A549 (cell line): Measurements from ENCODE around the gene CDH5. TPM values are rescaled to one million over a fixed set of nuclear protein-coding genes. Genes with fewer than 3 reads are reported as not detected.

Experiments
- ATAC-seq, 2 experiments: fragments of 200-7000 bp in 1 of 2; fragments of >200 bp in 1 of 2; cut with Nextera tagmentation in 1 of 2; cut with Tn5 transposase in 1 of 2; 3 replicates each; pipeline versions ENCODE4 v1.8.0 to v1.9.1; 2018 to 2020; ENCODE audit warnings: mild to moderate bottlenecking in 1 of 2, moderate library complexity in 1 of 2
- CTCF ChIA-PET: fragments of 300-600 bp; sonication (Branson Sonifier 250); formaldehyde crosslinking; extraction: SDS; loops from one replicate; lab custom pipeline; 2021; ENCODE audit warnings: antibody characterized with exemption, inconsistent platforms; lab: Yijun Ruan, JAX
- POLR2A ChIA-PET: fragments of 350-600 bp; formaldehyde crosslinking; extraction: SDS; loops from one replicate; lab custom pipeline; 2021; ENCODE audit warnings: antibody characterized with exemption, inconsistent platforms; lab: Yijun Ruan, JAX
- DNase-seq, 2 experiments: peaks; one replicate each; pipeline versions ENCODE4 v3.0.0 to v3.0.0-alpha.2; 2011 to 2016; ENCODE audit warnings: low read depth in 1 of 2, low spot score in 1 of 2
- FAIRE-seq: peaks from 2 replicates; lab custom pipeline; 2011; peaks lifted over from hg19 to GRCh38; lab: Jason Lieb, UNC
- H3K27ac ChIP-seq, 2 experiments: fragments of >200 bp; sonication (Bioruptor Twin); formaldehyde crosslinking; 3 replicates each; pipeline ENCODE4 v1.5.1; 2016 to 2017
- H3K4me1 ChIP-seq: fragments of >200 bp; sonication (Bioruptor Twin); formaldehyde crosslinking; 3 replicates; pipeline ENCODE4 v1.6.1; 2016
- H3K4me2 ChIP-seq: fragments of >200 bp; sonication (Bioruptor Twin); formaldehyde crosslinking; 3 replicates; pipeline ENCODE4 v1.6.1; 2016
- H3K4me3 ChIP-seq: fragments of >200 bp; sonication (Bioruptor Twin); formaldehyde crosslinking; 3 replicates; pipeline ENCODE4 v1.5.1; 2016
- H3K9me3 ChIP-seq: fragments of >200 bp; sonication (Bioruptor Twin); formaldehyde crosslinking; 3 replicates; pipeline ENCODE4 v1.6.1; 2016
- CBX2 ChIP-seq: fragments of 200-600 bp; sonication (generic); IDR thresholded peaks from 2 replicates; pipeline ENCODE4 v1.6.1; 2016; ENCODE audit warnings: low read depth, mild to moderate bottlenecking, borderline replicate concordance
- CHD2 ChIP-seq: fragments of 150-350 bp; IDR thresholded peaks from 2 replicates; pipeline ENCODE4 v1.6.1; 2014; ENCODE audit warnings: low read length; ENCODE audit not compliant: partially characterized antibody
- EP300 ChIP-seq, 2 experiments: fragments of >200 bp; sonication (Bioruptor Twin); formaldehyde crosslinking; IDR thresholded peaks; 2 replicates in 1 of 2; 3 replicates in 1 of 2; pipeline ENCODE4 v1.6.1; 2016 to 2017
- FOXS1 ChIP-seq: fragments of 250-450 bp; sonication (Bioruptor Pico); IDR thresholded peaks from 2 replicates; pipeline ENCODE4 v1.5.0; 2020; ENCODE audit warnings: mild to moderate bottlenecking, moderate library complexity
- HOXB13 ChIP-seq: fragments of 250-450 bp; sonication (Bioruptor Pico); IDR thresholded peaks from 2 replicates; pipeline ENCODE4 v1.5.0; 2020; ENCODE audit warnings: low read depth, mild to moderate bottlenecking, moderate library complexity
- KDM1A ChIP-seq: fragments of 200-600 bp; sonication (generic); IDR thresholded peaks from 2 replicates; pipeline ENCODE4 v1.6.1; 2016; ENCODE audit warnings: low read depth, mild to moderate bottlenecking
- MAZ ChIP-seq: fragments of 150-350 bp; IDR thresholded peaks from 2 replicates; pipeline ENCODE4 v1.6.1; 2014; ENCODE audit warnings: antibody characterized with exemption, low read depth, low read length, borderline replicate concordance
- NFE2L2 ChIP-seq: fragments of 150-350 bp; conservative IDR thresholded peaks from 2 replicates; pipeline ENCODE4 v1.6.1; 2014; ENCODE audit warnings: low read length
- NR3C1 ChIP-seq: fragments of >200 bp; sonication (Bioruptor Twin); formaldehyde crosslinking; IDR thresholded peaks from 3 replicates; pipeline ENCODE4 v1.6.1; 2017
- POLR2AphosphoS2 ChIP-seq: conservative IDR thresholded peaks from 2 replicates; pipeline ENCODE4 v1.6.1; 2012; ENCODE audit warnings: low read length, improper control_type of control experiment, inconsistent platforms
- RAD21 ChIP-seq, 2 experiments: fragments of >200 bp in 1 of 2; sonication (Bioruptor Twin) in 1 of 2; formaldehyde crosslinking in 1 of 2; IDR thresholded peaks in 1 of 2; conservative IDR thresholded peaks in 1 of 2; 2 replicates in 1 of 2; 3 replicates in 1 of 2; pipeline ENCODE4 v1.6.1; 2012 to 2018; ENCODE audit warnings: inconsistent platforms in 1 of 2
- RARB ChIP-seq: fragments of 250-450 bp; sonication (Bioruptor Pico); IDR thresholded peaks from 2 replicates; pipeline ENCODE4 v1.8.0; 2021; ENCODE audit warnings: mild to moderate bottlenecking, moderate library complexity
- RNF2 ChIP-seq: fragments of 200-600 bp; sonication (generic); IDR thresholded peaks from 2 replicates; pipeline ENCODE4 v1.6.1; 2016; ENCODE audit warnings: low read depth, mild to moderate bottlenecking, antibody characterized with exemption, moderate library complexity, borderline replicate concordance
- SMC3 ChIP-seq: fragments of >200 bp; sonication (Bioruptor Twin); formaldehyde crosslinking; IDR thresholded peaks from 3 replicates; pipeline ENCODE4 v1.6.1; 2018; ENCODE audit warnings: inconsistent platforms
- USF2 ChIP-seq: fragments of 450-650 bp; IDR thresholded peaks from 2 replicates; pipeline ENCODE4 v1.6.1; 2014; ENCODE audit warnings: antibody characterized with exemption
- ZSCAN20 ChIP-seq: fragments of 250-450 bp; sonication (Bioruptor Pico); IDR thresholded peaks from 2 replicates; pipeline ENCODE4 v1.8.0; 2022; ENCODE audit warnings: mild to moderate bottlenecking, moderate library complexity
- WGBS: methylation state at CpG from one replicate; pipeline ENCODE4 v1.1.6; 2017; ENCODE audit errors: missing lambda C conversion rate; 5-methylcytosine and 5-hydroxymethylcytosine counted together
- polyA plus RNA-seq, 4 experiments: library from polyadenylated mRNA; depleted of rRNA in 3 of 4; stranded (reverse); fragments of >200 nt; fragmentation: RNase III in 1 of 4; extraction: RNeasy Plus Mini Kit Qiagen cat#74134 plus additional on column Dnase treatment in 1 of 4; gene quantifications; 2 replicates in 3 of 4; 3 replicates in 1 of 4; pipeline ENCODE4 v1.2.3, GENCODE V29; 2011 to 2017
- TF ChIP-seq, protein P1 (sequence below): fragments of >200 bp; sonication (Bioruptor Twin); formaldehyde crosslinking; IDR thresholded peaks from 3 replicates; pipeline ENCODE4 v1.6.1; 2016
- TF ChIP-seq, protein P2 (sequence below): fragments of 250-450 bp; sonication (Bioruptor Pico); IDR thresholded peaks from 2 replicates; pipeline ENCODE4 v1.5.0; 2021; ENCODE audit warnings: mild to moderate bottlenecking, moderate library complexity, borderline replicate concordance
- TF ChIP-seq, protein P3 (sequence below): fragments of 200-600 bp; sonication (generic); IDR thresholded peaks from 2 replicates; pipeline ENCODE4 v1.6.1; 2016; ENCODE audit warnings: antibody characterized with exemption, mild to moderate bottlenecking, moderate library complexity
- TF ChIP-seq, protein P4 (sequence below): IDR thresholded peaks from 2 replicates; pipeline ENCODE4 v1.6.1; 2012

The CDH5 gene
- polyA plus RNA-seq, 2 of the 4 experiments (the other 2 are of a cell fraction), result 0.01 TPM; not detected in 1

DNA sequence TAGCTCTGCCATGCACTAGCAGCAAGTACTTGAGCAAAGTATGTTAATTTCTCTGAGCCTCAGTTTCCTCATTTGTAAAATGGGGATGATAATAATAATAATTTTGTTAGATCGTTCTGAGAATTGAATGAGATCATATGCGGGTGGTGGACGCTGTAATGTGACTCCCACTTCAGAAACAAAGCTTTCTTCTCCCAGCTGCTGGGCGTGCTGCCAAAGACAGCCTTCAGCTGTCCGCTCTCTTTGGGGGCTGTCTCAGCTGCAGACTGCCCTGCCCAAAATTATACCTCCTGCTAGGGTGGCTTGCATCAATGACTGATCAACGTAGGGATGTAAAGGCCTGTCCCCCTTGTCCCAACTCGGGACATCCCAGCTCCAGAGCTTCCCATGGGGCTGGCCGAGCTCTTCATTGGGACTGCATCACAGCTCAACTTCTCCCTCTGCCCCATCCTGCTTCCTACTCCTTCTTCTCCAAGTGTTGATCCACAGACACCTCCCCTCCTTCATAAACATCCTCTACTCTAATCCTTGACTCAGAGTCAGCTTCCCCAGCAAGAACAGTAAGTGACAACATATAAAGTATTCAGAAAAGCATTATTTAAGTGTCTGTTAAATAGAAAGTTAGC lies 30.7 kb upstream of the CDH5 start:
- CTCF ChIA-PET, result interaction anchor here (1.0 to 12.2 kb wide), 5 partner anchors 9 to 64 kb away, joined by 3 to 150 read pairs (median 3); no protein-coding TSS in a partner anchor
- 34% methylated on average over 8 of the region's 8 CpGs for WGBS
- no peak for ATAC-seq
- no peak for FAIRE-seq
- Histone ChIP-seq H3K9me3 (no peaks in the 10 kb centered on the region), H3K4me2 (no peak overlapping the region), H3K4me3 (no peak overlapping the region), H3K27ac (no peak overlapping the region), H3K4me1 (no peaks in the 10 kb centered on the region)
- no peak for DNase-seq
- POLR2A ChIA-PET, result no interaction called here
- TF ChIP-seq NR3C1 (no peak), KDM1A (no peak), MAZ (no peak), ZSCAN20 (CRISPR knock-in tag) (no peak), HOXB13 (CRISPR knock-in tag) (no peak), USF2 (no peak), NFE2L2 (no peak), CHD2 (no peak), FOXS1 (CRISPR knock-in tag) (no peak), SMC3 (no peak), CBX2 (no peak), RARB (CRISPR knock-in tag) (no peak), RAD21 (conservative IDR thresholded peaks at IDR 0.05 in 1 of 2, IDR thresholded peaks at IDR 0.05 in 1 of 2) (no peak), EP300 (IDR thresholded peaks at IDR 0.05) (no peak), RNF2 (no peak), POLR2AphosphoS2 (no peak)
- TF ChIP-seq, protein P1, sequence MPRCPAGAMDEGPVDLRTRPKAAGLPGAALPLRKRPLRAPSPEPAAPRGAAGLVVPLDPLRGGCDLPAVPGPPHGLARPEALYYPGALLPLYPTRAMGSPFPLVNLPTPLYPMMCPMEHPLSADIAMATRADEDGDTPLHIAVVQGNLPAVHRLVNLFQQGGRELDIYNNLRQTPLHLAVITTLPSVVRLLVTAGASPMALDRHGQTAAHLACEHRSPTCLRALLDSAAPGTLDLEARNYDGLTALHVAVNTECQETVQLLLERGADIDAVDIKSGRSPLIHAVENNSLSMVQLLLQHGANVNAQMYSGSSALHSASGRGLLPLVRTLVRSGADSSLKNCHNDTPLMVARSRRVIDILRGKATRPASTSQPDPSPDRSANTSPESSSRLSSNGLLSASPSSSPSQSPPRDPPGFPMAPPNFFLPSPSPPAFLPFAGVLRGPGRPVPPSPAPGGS, result no peak
- TF ChIP-seq, protein P2, sequence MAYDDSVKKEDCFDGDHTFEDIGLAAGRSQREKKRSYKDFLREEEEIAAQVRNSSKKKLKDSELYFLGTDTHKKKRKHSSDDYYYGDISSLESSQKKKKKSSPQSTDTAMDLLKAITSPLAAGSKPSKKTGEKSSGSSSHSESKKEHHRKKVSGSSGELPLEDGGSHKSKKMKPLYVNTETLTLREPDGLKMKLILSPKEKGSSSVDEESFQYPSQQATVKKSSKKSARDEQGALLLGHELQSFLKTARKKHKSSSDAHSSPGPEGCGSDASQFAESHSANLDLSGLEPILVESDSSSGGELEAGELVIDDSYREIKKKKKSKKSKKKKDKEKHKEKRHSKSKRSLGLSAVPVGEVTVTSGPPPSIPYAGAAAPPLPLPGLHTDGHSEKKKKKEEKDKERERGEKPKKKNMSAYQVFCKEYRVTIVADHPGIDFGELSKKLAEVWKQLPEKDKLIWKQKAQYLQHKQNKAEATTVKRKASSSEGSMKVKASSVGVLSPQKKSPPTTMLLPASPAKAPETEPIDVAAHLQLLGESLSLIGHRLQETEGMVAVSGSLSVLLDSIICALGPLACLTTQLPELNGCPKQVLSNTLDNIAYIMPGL, result no peak
- TF ChIP-seq, protein P3, sequence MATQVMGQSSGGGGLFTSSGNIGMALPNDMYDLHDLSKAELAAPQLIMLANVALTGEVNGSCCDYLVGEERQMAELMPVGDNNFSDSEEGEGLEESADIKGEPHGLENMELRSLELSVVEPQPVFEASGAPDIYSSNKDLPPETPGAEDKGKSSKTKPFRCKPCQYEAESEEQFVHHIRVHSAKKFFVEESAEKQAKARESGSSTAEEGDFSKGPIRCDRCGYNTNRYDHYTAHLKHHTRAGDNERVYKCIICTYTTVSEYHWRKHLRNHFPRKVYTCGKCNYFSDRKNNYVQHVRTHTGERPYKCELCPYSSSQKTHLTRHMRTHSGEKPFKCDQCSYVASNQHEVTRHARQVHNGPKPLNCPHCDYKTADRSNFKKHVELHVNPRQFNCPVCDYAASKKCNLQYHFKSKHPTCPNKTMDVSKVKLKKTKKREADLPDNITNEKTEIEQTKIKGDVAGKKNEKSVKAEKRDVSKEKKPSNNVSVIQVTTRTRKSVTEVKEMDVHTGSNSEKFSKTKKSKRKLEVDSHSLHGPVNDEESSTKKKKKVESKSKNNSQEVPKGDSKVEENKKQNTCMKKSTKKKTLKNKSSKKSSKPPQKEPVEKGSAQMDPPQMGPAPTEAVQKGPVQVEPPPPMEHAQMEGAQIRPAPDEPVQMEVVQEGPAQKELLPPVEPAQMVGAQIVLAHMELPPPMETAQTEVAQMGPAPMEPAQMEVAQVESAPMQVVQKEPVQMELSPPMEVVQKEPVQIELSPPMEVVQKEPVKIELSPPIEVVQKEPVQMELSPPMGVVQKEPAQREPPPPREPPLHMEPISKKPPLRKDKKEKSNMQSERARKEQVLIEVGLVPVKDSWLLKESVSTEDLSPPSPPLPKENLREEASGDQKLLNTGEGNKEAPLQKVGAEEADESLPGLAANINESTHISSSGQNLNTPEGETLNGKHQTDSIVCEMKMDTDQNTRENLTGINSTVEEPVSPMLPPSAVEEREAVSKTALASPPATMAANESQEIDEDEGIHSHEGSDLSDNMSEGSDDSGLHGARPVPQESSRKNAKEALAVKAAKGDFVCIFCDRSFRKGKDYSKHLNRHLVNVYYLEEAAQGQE, result no peak
- TF ChIP-seq, protein P4, sequence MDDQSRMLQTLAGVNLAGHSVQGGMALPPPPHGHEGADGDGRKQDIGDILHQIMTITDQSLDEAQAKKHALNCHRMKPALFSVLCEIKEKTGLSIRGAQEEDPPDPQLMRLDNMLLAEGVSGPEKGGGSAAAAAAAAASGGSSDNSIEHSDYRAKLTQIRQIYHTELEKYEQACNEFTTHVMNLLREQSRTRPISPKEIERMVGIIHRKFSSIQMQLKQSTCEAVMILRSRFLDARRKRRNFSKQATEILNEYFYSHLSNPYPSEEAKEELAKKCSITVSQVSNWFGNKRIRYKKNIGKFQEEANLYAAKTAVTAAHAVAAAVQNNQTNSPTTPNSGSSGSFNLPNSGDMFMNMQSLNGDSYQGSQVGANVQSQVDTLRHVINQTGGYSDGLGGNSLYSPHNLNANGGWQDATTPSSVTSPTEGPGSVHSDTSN, result no peak
